Fibroblast of the aortic adventitia (primary cell): ENCODE results near the gene TNFAIP6. TPM values are rescaled to one million over a fixed set of nuclear protein-coding genes. Genes with fewer than 3 reads are reported as not detected.
"Not testable (repeated sequence)": the region's sequence is repeated elsewhere in the genome, so short reads cannot be mapped to it uniquely, and the experiment has no call there.

Source experiments
- DNase-seq: peaks from one replicate; pipeline ENCODE4 v3.0.0-alpha.2; 2010; ENCODE audit warnings: low read depth
- H3K4me3 ChIP-seq: 2 replicates; pipeline ENCODE4 v1.5.1; 2011; ENCODE audit warnings: low read depth, mild to moderate bottlenecking, control low read depth, low read length, moderate library complexity
- CTCF ChIP-seq: IDR thresholded peaks from 2 replicates; pipeline ENCODE4 v1.5.1; 2011; ENCODE audit warnings: mild to moderate bottlenecking, low read length, control low read depth, inconsistent platforms; ENCODE audit not compliant: insufficient read depth
- small RNA-seq: library from RNA; depleted of rRNA; stranded (forward); fragments of <200 nt; gene quantifications from one replicate; pipeline ENCODE3, GENCODE V24; 2012
- total RNA-seq: library from RNA; depleted of rRNA; stranded (reverse); fragments of >200 nt; gene quantifications from 2 replicates; pipeline ENCODE4 v1.2.3, GENCODE V29; 2012; ENCODE audit warnings: low replicate concordance

TNFAIP6 gene
- total RNA-seq, 1 donor, result 47.3 TPM

DNA sequence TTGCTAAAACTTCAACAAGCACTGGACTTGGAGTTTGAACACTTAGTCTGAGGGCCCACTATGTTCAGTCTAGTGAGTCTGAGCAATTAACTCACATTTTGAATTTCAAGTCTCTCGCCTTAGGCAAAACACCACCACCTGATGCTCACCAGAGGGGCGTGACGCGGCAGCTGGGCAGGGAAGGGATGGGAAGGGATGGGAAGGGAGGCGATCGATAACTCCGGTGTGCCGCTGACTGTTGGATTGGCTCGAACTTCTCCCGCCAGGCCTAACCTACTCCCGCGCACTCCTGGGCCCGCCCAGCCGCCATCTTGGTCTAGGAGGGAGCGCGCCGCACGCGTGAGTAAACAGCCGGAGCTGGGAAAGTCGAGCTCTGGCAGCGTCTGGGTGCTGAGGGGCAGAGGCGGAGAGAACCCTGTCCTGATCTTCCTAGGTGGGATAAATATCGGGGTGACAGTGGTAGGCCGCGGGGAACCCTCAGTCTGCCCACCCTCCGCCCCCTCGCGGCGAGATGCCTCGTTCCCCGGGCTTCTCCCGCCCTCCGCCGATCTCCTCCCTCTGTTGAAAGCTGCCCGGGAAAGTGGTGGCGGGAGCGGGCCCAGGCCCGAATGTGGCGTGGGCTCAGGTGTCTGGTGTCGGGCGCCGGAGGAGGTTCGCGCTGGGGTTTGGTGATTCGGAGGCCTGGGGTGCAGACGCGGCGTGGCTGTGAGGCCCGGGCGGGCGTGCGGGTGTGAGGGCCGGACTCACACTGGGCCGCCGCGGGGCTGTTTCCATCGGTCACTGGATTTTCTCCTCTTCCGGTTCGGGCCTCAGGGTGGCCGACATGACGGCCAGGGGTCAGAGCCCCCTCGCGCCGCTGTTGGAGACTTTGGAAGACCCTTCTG is 52.5 kb downstream of the TNFAIP6 start, which contains the start of gene RIF1:
Gene RIF1, plus strand, starts transcription at position 302 of the 884 bp plus-strand sequence. Its CDS starts 522 bp downstream, at position 824.
- peak within 1 kb of the TSS; percentile 96 for H3K4me3 ChIP-seq
- peak; percentile 88 for DNase-seq
- peak; percentile 77 for TF ChIP-seq CTCF

GRCh38 chr2:151410485-151410834 is 53.1 kb downstream of the TNFAIP6 start:
- no peak for TF ChIP-seq CTCF
- peak overlapping the region; percentile 96 for H3K4me3 ChIP-seq
- DNase-seq, result no peak

GRCh38 chr2:151417650-151418049 is 60.3 kb downstream of the TNFAIP6 start:
- no peak for DNase-seq
- H3K4me3 ChIP-seq, result no peak overlapping the region
- no peak for TF ChIP-seq CTCF

- DNase-seq, H3K4me3 ChIP-seq: not testable (repeated sequence)
Measured at GRCh38 chr2:151421681-151422080, 64.3 kb downstream of the TNFAIP6 start.

DNA sequence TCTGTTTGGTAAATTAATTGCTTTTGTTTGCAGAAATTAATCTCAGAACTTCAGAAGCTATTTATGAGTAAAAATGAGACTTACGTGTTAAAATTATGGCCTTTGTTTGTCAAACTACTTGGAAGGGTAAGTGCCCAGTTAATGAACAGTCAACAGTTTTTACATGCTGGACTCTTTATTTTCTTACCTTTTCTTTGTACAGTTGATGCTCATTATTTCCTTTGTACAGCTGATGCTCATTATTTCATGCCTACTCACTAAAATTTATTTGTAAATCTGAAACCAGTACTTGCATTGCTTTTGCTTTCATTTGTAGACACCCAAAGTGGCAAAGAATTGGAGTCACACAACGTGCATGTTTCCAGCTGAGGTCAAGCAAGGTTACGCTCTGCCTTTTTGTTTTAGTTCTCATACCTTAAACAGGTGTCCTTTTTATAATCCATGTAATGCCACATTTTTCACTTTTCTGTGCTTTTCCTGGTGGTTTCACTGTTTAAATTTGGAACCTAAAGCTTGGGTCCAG is 65.6 kb downstream of the TNFAIP6 start:
- no peak overlapping the region for H3K4me3 ChIP-seq
- TF ChIP-seq CTCF, result no peak
- no peak for DNase-seq

DNA sequence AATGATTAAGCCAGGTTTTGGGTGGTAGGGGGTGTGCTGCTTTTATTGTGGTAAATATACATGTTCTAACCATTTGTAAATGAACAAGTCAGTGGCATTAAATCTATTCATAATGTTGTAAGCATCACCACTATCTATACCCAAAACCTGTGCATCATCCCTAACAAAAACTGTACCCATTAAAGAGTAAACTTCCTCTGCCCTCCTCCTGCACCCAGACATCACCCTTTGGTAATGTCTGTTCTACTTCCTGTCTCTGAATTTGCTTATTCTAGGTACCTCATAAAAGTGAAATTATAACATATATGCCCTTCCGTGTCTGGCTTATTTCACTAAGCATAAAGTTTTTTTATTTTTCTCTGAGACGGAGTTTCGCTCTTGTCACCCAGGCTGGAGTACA is 66.4 kb downstream of the TNFAIP6 start:
- no peak for DNase-seq
- no peak overlapping the region for H3K4me3 ChIP-seq
- no peak for TF ChIP-seq CTCF

Small RNAs within 50 kb of the gene (small RNA-seq; reads per million reads assigned to genes)
- gene MIR4773-1, result not detected
- not detected for gene RN7SL124P

Other genes starting within 250 kb of the TNFAIP6 start
- gene RBM43, start 95.7 kb upstream of the TNFAIP6 start, total RNA-seq, result 11.9 and 14.3 TPM in 2 replicates
- gene NMI, start 67.9 kb upstream of the TNFAIP6 start, total RNA-seq, result 22.9 and 24.9 TPM in 2 replicates
- 66.7 and 122 TPM in 2 replicates for gene RIF1, start 52.3 kb downstream of the TNFAIP6 start, total RNA-seq